ENCODE data around the gene HPCAL1. TPM values are rescaled to one million over a fixed set of nuclear protein-coding genes. Genes with fewer than 3 reads are reported as not detected.
"Not testable (repeated sequence)": the region's sequence is repeated elsewhere in the genome, so short reads cannot be mapped to it uniquely, and the experiment has no call there.

The HPCAL1 gene
- total and polyA plus RNA-seq, 2 of the 4 experiments (the other 2 are of a cell fraction) = 8.2 to 33.7 TPM

- TF ChIP-seq MAFK (IDR thresholded peaks at IDR 0.05; ENCODE audit: low read depth, low read length) = peak; percentile 69
- H3K4ac ChIP-seq (ENCODE audit: low read depth, low read length); H4K5ac ChIP-seq (ENCODE audit: low read depth, low read length); in situ Hi-C loops (cut with MboI; ENCODE audit: low sequenced_read_pairs); H4K91ac ChIP-seq (ENCODE audit: insufficient read depth, low read depth, low read length); H3K9me1 ChIP-seq (ENCODE audit: insufficient read depth, low read length); DNase-seq; H3K4me3 ChIP-seq (ENCODE audit: insufficient read depth, low read depth, low read length); H2AFZ ChIP-seq (replicated peaks; ENCODE audit: low read length, poor library complexity); H2AK9ac ChIP-seq (replicated peaks; ENCODE audit: low read depth, low read length, poor library complexity); H3K9ac ChIP-seq (ENCODE audit: low read depth, low read length); dilution Hi-C loops (cut with HindIII; ENCODE audit: low sequenced_read_pairs, unreplicated experiment); H3K23ac ChIP-seq (ENCODE audit: low read depth, low read length); H2BK5ac ChIP-seq (ENCODE audit: low read depth, low read length, poor library complexity, severe bottlenecking); H2BK20ac ChIP-seq (ENCODE audit: low read depth, low read length); H2BK15ac ChIP-seq (ENCODE audit: low read depth, low read length); intact Hi-C loops (cut with micrococcal nuclease); H3K56ac ChIP-seq (ENCODE audit: extremely low read depth, insufficient read depth, low read length); H3K18ac ChIP-seq (ENCODE audit: low read depth, low read length); H3K27me3 ChIP-seq (ENCODE audit: control insufficient read depth, insufficient read depth, low read length); H3K27ac ChIP-seq (ENCODE audit: insufficient read depth, low read length); H2BK120ac ChIP-seq (ENCODE audit: low read depth, low read length); H2AK5ac ChIP-seq (ENCODE audit: low read depth, low read length); ATAC-seq (ENCODE audit: low read depth); POLR2A ChIA-PET (ENCODE audit: unreplicated experiment); H3K9me3 ChIP-seq (ENCODE audit: control insufficient read depth, insufficient read depth, low read length); H3K4me2 ChIP-seq (ENCODE audit: low read depth, low read length); H3K4me1 ChIP-seq (ENCODE audit: control insufficient read depth, insufficient read depth, low read length); BruUV-seq (replicated peaks); H3K14ac ChIP-seq (replicated peaks; ENCODE audit: low read depth, low read length); H4K8ac ChIP-seq (ENCODE audit: low read depth in 2 of 2, low read length in 2 of 2): not testable (repeated sequence)
- Histone ChIP-seq H3K79me1 (ENCODE audit: low read depth in 1 of 2, low read length in 2 of 2) (peaks cover 14 to 35% of the 10 kb centered on the region in 2 experiments; a peak in 3 of 4 replicates), H3K36me3 (ENCODE audit: control insufficient read depth, insufficient read depth, low read length) (peaks cover 35% of the 10 kb centered on the region), H4K20me1 (ENCODE audit: insufficient read depth, low read length) (peaks cover 24% of the 10 kb centered on the region)
- WGBS, 2 experiments (ENCODE audit: extremely low coverage in 2 of 2, insufficient read length in 1 of 2) = no CpG with 5 or more reads among the region's 2 CpGs
- CTCF ChIA-PET = interaction anchor here (1.0 kb wide), 1 partner anchor 34 kb away, joined by 4 read pairs; no protein-coding TSS in a partner anchor
These were observed 139.9 kb downstream of the HPCAL1 start for GRCh38 chr2:10442469-10443126.
